WTC11 (cell line): Measurements from ENCODE around the gene SHANK1. TPM values are rescaled to one million over a fixed set of nuclear protein-coding genes. Genes with fewer than 3 reads are reported as not detected.

Experiments
- ATAC-seq: fragments of 200-7000 bp; cut with Tn5 transposase; 2 replicates; pipeline ENCODE4 v1.10.0; 2021; ENCODE audit warnings: mild to moderate bottlenecking, moderate library complexity
- CTCF ChIA-PET: fragments of 300-600 bp; sonication (Branson Sonifier 250); formaldehyde crosslinking; loops from one replicate; lab custom pipeline; 2021; ENCODE audit warnings: antibody characterized with exemption; lab: Charles Lee
- POLR2A ChIA-PET: fragments of 350-600 bp; sonication (Branson Sonifier 250); formaldehyde crosslinking; loops from one replicate; lab custom pipeline; 2021; ENCODE audit warnings: antibody characterized with exemption; lab: Charles Lee
- DNase-seq: peaks from one replicate; pipeline ENCODE4 v3.0.0; 2021; ENCODE audit warnings: low spot score
- H3K27ac Mint-ChIP-seq: 2 replicates; pipeline ENCODE4 v1.8.0; 2021; ENCODE audit warnings: mixed read lengths
- H3K27me3 Mint-ChIP-seq: 2 replicates; pipeline ENCODE4 v1.8.0; 2021; ENCODE audit warnings: low read depth, mild to moderate bottlenecking, moderate library complexity, mixed read lengths
- H3K36me3 Mint-ChIP-seq: 2 replicates; pipeline ENCODE4 v1.8.0; 2021; ENCODE audit warnings: mixed read lengths
- H3K4me1 Mint-ChIP-seq: 2 replicates; pipeline ENCODE4 v1.8.0; 2022; ENCODE audit warnings: mixed read lengths
- H3K4me3 Mint-ChIP-seq: 2 replicates; pipeline ENCODE4 v1.8.0; 2021; ENCODE audit warnings: mild to moderate bottlenecking, moderate library complexity, mixed read lengths
- H3K9me3 Mint-ChIP-seq: 2 replicates; pipeline ENCODE4 v1.8.0; 2021; ENCODE audit warnings: mixed read lengths
- AR ChIP-seq: fragments of 250-450 bp; sonication (Bioruptor Pico); IDR thresholded peaks from 2 replicates; pipeline ENCODE4 v1.9.0; 2021; ENCODE audit warnings: mild to moderate bottlenecking
- CDX4 ChIP-seq: fragments of 250-450 bp; sonication (Bioruptor Pico); IDR thresholded peaks from 2 replicates; pipeline ENCODE4 v1.9.0; 2021; ENCODE audit warnings: moderate library complexity, mild to moderate bottlenecking, inconsistent platforms, borderline replicate concordance
- ELF4 ChIP-seq: sonication (generic); formaldehyde crosslinking; IDR thresholded peaks from 2 replicates; pipeline ENCODE4 v1.8.1; 2022; ENCODE audit warnings: low read depth, mild to moderate bottlenecking, moderate library complexity, missing genetic modification reagents
- GRHL2 ChIP-seq: fragments of 250-450 bp; sonication (Bioruptor Pico); IDR thresholded peaks from 2 replicates; pipeline ENCODE4 v1.8.0; 2022; ENCODE audit warnings: mild to moderate bottlenecking, moderate library complexity; ENCODE audit not compliant: insufficient replicate concordance, severe bottlenecking
- HMGA2 ChIP-seq: fragments of 250-450 bp; sonication (Bioruptor Pico); IDR thresholded peaks from 2 replicates; pipeline ENCODE4 v1.4.0; 2021; ENCODE audit warnings: mild to moderate bottlenecking, moderate library complexity
- HMGXB4 ChIP-seq: sonication (generic); formaldehyde crosslinking; IDR thresholded peaks from 2 replicates; pipeline ENCODE4 v1.8.1; 2023; ENCODE audit warnings: mild to moderate bottlenecking, moderate library complexity, missing genetic modification reagents
- IRF1 ChIP-seq: sonication (generic); formaldehyde crosslinking; IDR thresholded peaks from 2 replicates; pipeline ENCODE4 v1.8.0; 2023; ENCODE audit warnings: missing genetic modification reagents
- JUN ChIP-seq: sonication (generic); formaldehyde crosslinking; IDR thresholded peaks from 2 replicates; pipeline ENCODE4 v1.8.0; 2023; ENCODE audit warnings: mild to moderate bottlenecking, missing genetic modification reagents
- NFE2L1 ChIP-seq: sonication (generic); formaldehyde crosslinking; IDR thresholded peaks from 2 replicates; pipeline ENCODE4 v1.8.1; 2023; ENCODE audit warnings: missing genetic modification reagents
- NFYB ChIP-seq: sonication (generic); formaldehyde crosslinking; conservative IDR thresholded peaks from 2 replicates; pipeline ENCODE4 v1.8.0; 2022; ENCODE audit warnings: low read depth, missing genetic modification reagents
- NR2C2 ChIP-seq: sonication (generic); formaldehyde crosslinking; IDR thresholded peaks from 2 replicates; pipeline ENCODE4 v1.8.0; 2022; ENCODE audit warnings: mild to moderate bottlenecking, missing genetic modification reagents
- PRRX2 ChIP-seq: fragments of 250-450 bp; sonication (Bioruptor Pico); IDR thresholded peaks from 2 replicates; pipeline ENCODE4 v1.8.0; 2021; ENCODE audit warnings: mild to moderate bottlenecking
- RELA ChIP-seq: sonication (generic); formaldehyde crosslinking; IDR thresholded peaks from 2 replicates; pipeline ENCODE4 v1.8.1; 2022; ENCODE audit warnings: missing genetic modification reagents, mild to moderate bottlenecking, borderline replicate concordance
- SMAD3 ChIP-seq: sonication (generic); formaldehyde crosslinking; IDR thresholded peaks from 2 replicates; pipeline ENCODE4 v1.8.0; 2022; ENCODE audit warnings: missing genetic modification reagents, mild to moderate bottlenecking, borderline replicate concordance
- SP1 ChIP-seq: sonication (generic); formaldehyde crosslinking; conservative IDR thresholded peaks from 2 replicates; pipeline ENCODE4 v1.8.1; 2022; ENCODE audit warnings: missing genetic modification reagents
- ZMAT4 ChIP-seq: fragments of 250-450 bp; sonication (Bioruptor Pico); IDR thresholded peaks from 2 replicates; pipeline ENCODE4 v1.9.0; 2021; ENCODE audit warnings: mild to moderate bottlenecking
- ZNF232 ChIP-seq: sonication (generic); formaldehyde crosslinking; IDR thresholded peaks from 2 replicates; pipeline ENCODE4 v1.8.0; 2022; ENCODE audit warnings: mild to moderate bottlenecking, missing genetic modification reagents
- ZNF263 ChIP-seq: sonication (generic); formaldehyde crosslinking; IDR thresholded peaks from 2 replicates; pipeline ENCODE4 v1.8.1; 2022; ENCODE audit warnings: low read depth, mild to moderate bottlenecking, moderate library complexity, missing genetic modification reagents
- ZNF425 ChIP-seq: fragments of 250-450 bp; sonication (Bioruptor Pico); conservative IDR thresholded peaks from 2 replicates; pipeline ENCODE4 v1.9.0; 2021; ENCODE audit warnings: mild to moderate bottlenecking
- total RNA-seq: library from RNA; stranded (reverse); gene quantifications from 3 replicates; pipeline ENCODE4 v1.2.3, GENCODE V29; 2021

Gene SHANK1
- total RNA-seq, 1 experiment from 2014 or later = 8.7 TPM

GRCh38 chr19:50739914-50740426 lies 20.4 kb upstream of the SHANK1 start:
- Mint-ChIP-seq H3K4me1 (peaks cover 7% of the 10 kb centered on the region), H3K9me3 (no peaks in the 10 kb centered on the region), H3K27ac (no peak overlapping the region), H3K27me3 (peaks cover 36% of the 10 kb centered on the region), H3K36me3 (no peaks in the 10 kb centered on the region), H3K4me3 (no peak overlapping the region)
- ATAC-seq = peak; percentile 70
- ChIA-PET POLR2A (interaction anchor here (1.1 kb wide), 1 partner anchor 11 kb away, joined by 3 read pairs; no protein-coding TSS in a partner anchor), CTCF (interaction anchor here (1.6 kb wide), 1 partner anchor 15 kb away, joined by 6 read pairs; no protein-coding TSS in a partner anchor)
- peak; percentile 71 for DNase-seq
- TF ChIP-seq CDX4 (CRISPR knock-in tag) (no peak), PRRX2 (no peak), ZNF263 (CRISPR knock-in tag) (no peak), SMAD3 (CRISPR knock-in tag) (no peak), AR (no peak), ELF4 (CRISPR knock-in tag) (no peak), RELA (CRISPR knock-in tag) (no peak), NR2C2 (CRISPR knock-in tag) (no peak), HMGA2 (CRISPR knock-in tag) (no peak), SP1 (no peak), NFE2L1 (CRISPR knock-in tag) (no peak), HMGXB4 (CRISPR knock-in tag) (no peak)

- ATAC-seq (no peak), DNase-seq (no peak)
- Mint-ChIP-seq H3K4me3 (no peak overlapping the region), H3K36me3 (no peaks in the 10 kb centered on the region), H3K4me1 (peaks cover 7% of the 10 kb centered on the region), H3K27me3 (peaks cover 42% of the 10 kb centered on the region), H3K27ac (no peak overlapping the region), H3K9me3 (no peaks in the 10 kb centered on the region)
- TF ChIP-seq ZNF425 (CRISPR knock-in tag) = no peak
- TF ChIP-seq ZNF263 (CRISPR knock-in tag) = no peak
- TF ChIP-seq ZNF232 (CRISPR knock-in tag) = no peak
- TF ChIP-seq GRHL2 (CRISPR knock-in tag) = no peak
- no peak for TF ChIP-seq HMGXB4 (CRISPR knock-in tag)
- no peak for TF ChIP-seq NFYB (CRISPR knock-in tag)
- TF ChIP-seq HMGA2 (CRISPR knock-in tag) = no peak
- TF ChIP-seq ZMAT4 (CRISPR knock-in tag) = no peak
- no peak for TF ChIP-seq JUN
- no peak for TF ChIP-seq IRF1 (CRISPR knock-in tag)
- ChIA-PET POLR2A (interaction anchor here (1.1 kb wide), 1 partner anchor 10 kb away, joined by 3 read pairs; no protein-coding TSS in a partner anchor), CTCF (interaction anchor here (1.6 kb wide), 1 partner anchor 15 kb away, joined by 6 read pairs; no protein-coding TSS in a partner anchor)
These were observed 19.7 kb upstream of the SHANK1 start for GRCh38 chr19:50739132-50739913.
